Measurements from ENCODE around the gene PLIN5.

DNA sequence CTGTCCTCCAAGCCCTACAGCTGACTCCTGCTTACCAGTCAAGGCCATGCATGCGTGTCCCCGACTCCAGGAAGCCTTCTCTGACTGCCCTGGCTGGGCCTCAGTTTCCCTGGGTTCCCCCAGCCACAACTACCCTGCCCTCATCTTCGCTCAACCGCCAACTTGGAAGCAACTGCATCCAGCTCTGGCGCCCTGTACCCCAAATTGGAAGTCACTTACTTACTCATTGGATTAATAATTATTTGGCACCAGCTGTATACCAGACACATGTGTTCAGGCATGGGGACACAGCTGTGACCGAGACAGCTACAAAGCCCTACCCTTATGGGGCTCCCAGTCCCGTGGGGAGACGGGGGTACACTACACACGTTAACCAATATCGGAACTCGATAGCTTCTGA is 35.4 kb upstream of the PLIN5 start:
- TF ChIP-seq, protein P1, sequence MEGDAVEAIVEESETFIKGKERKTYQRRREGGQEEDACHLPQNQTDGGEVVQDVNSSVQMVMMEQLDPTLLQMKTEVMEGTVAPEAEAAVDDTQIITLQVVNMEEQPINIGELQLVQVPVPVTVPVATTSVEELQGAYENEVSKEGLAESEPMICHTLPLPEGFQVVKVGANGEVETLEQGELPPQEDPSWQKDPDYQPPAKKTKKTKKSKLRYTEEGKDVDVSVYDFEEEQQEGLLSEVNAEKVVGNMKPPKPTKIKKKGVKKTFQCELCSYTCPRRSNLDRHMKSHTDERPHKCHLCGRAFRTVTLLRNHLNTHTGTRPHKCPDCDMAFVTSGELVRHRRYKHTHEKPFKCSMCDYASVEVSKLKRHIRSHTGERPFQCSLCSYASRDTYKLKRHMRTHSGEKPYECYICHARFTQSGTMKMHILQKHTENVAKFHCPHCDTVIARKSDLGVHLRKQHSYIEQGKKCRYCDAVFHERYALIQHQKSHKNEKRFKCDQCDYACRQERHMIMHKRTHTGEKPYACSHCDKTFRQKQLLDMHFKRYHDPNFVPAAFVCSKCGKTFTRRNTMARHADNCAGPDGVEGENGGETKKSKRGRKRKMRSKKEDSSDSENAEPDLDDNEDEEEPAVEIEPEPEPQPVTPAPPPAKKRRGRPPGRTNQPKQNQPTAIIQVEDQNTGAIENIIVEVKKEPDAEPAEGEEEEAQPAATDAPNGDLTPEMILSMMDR (IDR thresholded peaks at IDR 0.05; ENCODE audit: low read length): no peak
- no peak for TF ChIP-seq EZH2phosphoT487 (IDR thresholded peaks at IDR 0.05; ENCODE audit: low read length)
